C4-2B (cell line): ENCODE data around the gene IL17F.

Experiments
- H3K27ac ChIP-seq: fragments of 450-650 bp; 2 replicates; pipeline ENCODE4 v1.5.1; 2017
- ZFX ChIP-seq: fragments of 450-650 bp; IDR thresholded peaks from 2 replicates; pipeline ENCODE4 v1.6.1; 2017
- TF ChIP-seq, protein P1 (sequence below): fragments of 450-650 bp; conservative IDR thresholded peaks from 2 replicates; pipeline ENCODE4 v1.5.1; 2017; ENCODE audit warnings: mild to moderate bottlenecking

IL17F gene

DNA sequence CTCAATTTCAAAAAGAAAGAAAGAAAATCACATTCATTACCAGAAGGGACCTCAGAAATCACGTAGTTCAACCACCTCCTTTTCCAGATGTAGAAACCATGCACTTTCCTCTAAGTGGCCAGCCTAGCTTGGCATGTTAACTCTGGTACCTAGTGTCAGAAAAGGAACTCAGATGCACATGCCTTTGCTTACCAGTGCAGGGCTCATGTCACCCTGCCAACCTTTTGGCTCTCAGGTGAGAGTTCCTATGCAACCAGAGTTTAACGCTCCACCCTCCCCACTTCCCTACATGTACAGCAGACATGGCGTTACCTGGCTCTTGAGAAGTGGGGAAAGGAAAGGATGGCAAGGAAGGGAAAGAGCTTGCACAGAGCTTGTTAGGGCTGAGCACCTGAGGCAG lies 16.3 kb upstream of the IL17F start:
- no peak overlapping the region for H3K27ac ChIP-seq
- no peak for TF ChIP-seq ZFX
- TF ChIP-seq, protein P1, sequence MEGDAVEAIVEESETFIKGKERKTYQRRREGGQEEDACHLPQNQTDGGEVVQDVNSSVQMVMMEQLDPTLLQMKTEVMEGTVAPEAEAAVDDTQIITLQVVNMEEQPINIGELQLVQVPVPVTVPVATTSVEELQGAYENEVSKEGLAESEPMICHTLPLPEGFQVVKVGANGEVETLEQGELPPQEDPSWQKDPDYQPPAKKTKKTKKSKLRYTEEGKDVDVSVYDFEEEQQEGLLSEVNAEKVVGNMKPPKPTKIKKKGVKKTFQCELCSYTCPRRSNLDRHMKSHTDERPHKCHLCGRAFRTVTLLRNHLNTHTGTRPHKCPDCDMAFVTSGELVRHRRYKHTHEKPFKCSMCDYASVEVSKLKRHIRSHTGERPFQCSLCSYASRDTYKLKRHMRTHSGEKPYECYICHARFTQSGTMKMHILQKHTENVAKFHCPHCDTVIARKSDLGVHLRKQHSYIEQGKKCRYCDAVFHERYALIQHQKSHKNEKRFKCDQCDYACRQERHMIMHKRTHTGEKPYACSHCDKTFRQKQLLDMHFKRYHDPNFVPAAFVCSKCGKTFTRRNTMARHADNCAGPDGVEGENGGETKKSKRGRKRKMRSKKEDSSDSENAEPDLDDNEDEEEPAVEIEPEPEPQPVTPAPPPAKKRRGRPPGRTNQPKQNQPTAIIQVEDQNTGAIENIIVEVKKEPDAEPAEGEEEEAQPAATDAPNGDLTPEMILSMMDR = no peak

DNA sequence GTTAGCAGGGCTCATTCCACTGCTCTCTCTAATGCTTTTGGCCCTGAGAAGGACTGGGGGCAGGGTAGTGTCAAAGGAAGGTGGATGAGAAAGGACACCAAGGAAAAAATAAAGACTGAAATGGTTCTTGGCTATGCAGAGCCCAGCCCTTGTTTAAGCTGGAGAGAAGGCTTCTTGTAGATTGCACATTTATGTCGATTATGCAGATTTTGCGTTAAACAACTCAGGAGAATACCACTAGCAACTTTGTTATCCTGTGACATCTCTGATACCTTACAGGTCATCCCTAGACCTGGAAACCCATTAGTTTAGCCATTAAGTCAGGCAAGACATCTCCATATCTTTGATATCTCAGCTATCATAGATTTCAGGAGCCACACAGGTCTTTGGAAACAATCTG lies 11.1 kb upstream of the IL17F start:
- no peak overlapping the region for H3K27ac ChIP-seq
- no peak for TF ChIP-seq ZFX
- TF ChIP-seq, protein P1 = no peak

DNA sequence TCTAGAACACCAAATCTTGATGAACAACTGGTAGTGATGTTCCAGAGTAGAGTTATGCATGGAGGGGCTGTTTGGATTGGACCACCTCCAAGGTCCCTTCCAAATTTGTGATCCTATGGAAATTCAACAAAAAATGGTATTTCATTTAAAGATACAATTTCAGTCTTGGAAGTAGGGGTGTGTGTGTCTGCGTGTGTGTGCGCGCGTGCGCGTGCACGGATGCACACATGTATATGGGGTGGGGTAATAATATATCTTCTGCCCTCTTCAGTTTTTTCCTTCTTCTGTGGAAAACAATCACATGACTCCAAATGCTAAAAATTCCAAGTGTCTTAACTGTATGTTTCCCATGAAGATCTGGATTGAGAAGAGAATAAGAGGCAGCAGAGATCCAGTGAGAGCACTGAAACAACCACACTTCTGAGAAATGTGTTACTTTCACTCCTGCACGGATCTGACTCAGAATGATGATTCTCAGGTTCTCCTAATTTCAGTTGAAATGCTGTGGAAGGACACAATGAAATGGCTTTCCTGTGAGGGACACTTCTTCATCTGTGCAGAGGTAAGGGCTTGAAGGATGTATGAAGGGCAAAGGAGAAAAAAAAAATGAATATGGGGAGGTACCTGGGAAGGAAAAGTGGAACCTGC lies 10.6 kb upstream of the IL17F start:
- H3K27ac ChIP-seq = no peak overlapping the region
- TF ChIP-seq ZFX = no peak
- TF ChIP-seq, protein P1 = no peak

DNA sequence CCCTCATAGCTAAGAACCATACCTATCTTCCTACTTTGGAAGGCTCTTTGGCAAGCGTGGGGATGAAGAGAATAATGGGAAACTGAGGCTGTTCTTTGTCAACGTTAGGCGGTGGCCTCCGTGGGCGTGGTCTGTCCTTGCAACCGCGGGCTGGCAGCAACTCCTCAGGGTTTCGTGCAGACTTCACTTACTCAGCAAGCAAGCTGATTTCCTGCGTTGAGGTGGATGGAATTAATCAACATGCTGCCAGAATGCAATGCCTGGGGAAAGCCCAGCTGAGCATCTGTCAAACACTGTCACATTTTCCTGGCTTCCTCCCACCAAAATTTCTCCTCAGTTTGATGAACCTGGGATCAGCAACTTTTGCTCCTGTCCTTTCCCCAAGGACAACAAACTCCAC lies 9.2 kb upstream of the IL17F start:
- TF ChIP-seq, protein P1 = no peak
- no peak for TF ChIP-seq ZFX
- H3K27ac ChIP-seq = no peak overlapping the region

DNA sequence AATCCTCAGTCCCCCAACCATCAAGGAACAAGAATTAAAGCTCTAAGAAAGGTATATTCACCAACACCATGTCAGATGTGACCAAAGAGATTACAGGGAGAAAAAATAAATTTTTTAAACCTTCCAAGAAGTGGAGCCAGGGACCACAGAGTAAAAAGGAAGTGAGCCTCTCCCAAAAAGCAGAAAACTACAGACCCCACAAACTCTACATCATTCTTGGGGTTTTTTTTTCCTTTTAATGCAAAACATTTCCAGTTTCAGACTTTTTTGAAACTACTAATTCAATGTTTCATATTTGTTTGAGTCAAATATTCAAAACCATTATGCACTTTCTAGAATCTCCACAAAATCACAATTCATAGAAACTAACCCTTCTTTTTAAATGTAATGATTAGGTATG lies 6.8 kb upstream of the IL17F start:
- no peak for TF ChIP-seq ZFX
- TF ChIP-seq, protein P1 = no peak
- H3K27ac ChIP-seq = no peak overlapping the region

DNA sequence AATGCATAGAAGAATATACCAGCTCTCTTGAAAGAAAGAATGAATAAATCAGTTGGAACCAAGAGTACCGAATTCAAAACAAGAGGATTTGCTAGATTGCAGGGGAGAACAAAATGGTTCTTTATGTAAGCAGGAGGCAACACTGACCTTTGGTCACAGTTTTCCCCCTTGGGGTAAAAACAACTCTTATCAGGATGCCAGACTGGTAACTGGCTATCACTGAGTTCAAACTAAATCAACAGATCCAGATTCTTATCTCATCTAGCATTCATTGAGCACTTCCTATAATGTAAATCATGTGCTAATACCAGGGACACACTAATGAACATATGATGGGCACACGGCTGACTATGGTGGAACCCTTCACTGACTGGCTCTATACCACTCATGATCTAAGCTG lies 4.8 kb upstream of the IL17F start:
- TF ChIP-seq, protein P1 = no peak
- TF ChIP-seq ZFX = no peak

DNA sequence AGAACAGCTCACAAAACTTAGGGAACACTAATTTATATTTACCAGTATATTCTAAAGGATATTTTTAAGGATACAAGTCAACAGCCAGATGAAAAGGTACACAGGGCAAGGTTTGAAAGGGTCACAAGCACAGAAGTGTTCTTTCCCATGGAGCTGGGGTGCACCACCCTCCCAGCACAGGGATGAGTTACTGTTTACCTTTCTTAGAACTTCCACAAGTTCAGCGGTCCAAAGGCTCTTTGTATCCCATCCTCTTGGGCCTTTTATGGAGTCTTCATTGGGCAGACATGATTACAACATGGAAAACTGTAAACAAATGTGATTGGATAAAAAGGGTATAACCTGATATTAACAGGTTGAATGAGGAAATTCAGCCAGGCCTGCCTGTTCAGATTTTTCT lies 1.1 kb upstream of the IL17F start:
- H3K27ac ChIP-seq = no peak overlapping the region
- no peak for TF ChIP-seq ZFX
- TF ChIP-seq, protein P1 = no peak

More for the DNA sequence above, 4.8 kb upstream of the IL17F start:
- no peak overlapping the region for H3K27ac ChIP-seq
